HG03575 (cell line): ENCODE data around the gene RNLS.

Source experiments
- ATAC-seq: cut with Tn5 transposase; IDR thresholded peaks from one replicate; pipeline ENCODE4 v1.9.1; 2021; ENCODE audit not compliant: unreplicated experiment, insufficient number of reproducible peaks, low FRiP score; ENCODE audit errors: extremely low read depth

RNLS gene

DNA sequence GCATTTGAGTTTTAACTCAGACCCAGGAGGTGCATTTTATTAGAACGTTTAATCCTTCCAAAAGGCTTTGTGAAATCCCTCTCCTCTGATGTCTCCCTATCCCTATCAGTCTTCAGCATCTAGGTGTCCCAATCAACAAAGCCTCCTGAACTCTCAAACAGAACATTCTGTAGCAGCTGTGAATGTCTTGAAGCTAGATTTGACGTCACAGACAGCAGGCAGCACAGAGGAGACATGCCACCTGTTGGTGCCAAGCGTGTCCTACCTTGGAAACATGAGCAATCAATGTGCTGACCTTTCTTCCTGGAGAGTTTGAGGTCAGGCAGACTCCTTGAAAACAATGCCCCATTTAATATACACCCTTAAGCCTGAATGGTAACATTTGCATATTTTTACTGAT lies 125.5 kb downstream of the RNLS start:
- no peak for ATAC-seq

DNA sequence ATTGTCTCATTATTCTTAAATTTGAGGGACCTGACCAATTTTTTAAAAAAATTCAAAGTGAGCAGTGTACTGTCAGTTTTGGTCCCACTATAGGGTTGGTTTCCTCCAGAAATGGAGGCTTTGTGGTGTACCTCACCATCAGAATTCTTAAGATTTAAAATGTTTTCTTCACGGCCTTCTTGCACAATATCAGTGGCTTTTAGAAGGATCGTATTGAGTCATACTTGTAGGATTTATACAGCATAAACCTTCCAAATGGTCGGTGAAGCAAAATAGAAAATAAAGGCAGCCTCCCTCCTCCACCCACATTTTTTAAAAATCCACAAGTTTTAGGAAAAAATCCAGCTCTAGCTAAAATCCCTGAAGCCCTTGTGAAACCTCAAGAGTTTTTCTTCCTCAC lies 126.4 kb downstream of the RNLS start:
- ATAC-seq: no peak

DNA sequence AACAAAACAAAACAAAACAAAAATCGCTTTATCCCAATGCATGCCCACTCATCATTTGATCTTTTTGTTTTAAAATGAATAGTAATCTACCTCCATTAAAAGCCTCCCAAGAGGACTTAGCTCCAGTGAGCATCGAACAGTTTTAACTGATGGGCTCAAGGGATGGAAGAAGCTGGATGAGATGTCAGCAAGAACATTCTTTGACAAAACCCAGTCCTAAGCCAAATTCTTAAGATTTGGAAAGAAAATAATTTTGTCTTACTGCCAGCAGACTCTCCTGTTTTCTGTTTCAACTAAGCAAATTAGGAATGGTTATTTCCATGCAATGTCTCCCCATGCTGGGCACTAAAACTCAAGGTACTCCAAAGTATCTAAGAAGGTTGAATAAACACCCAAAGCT lies 127.3 kb downstream of the RNLS start:
- no peak for ATAC-seq

DNA sequence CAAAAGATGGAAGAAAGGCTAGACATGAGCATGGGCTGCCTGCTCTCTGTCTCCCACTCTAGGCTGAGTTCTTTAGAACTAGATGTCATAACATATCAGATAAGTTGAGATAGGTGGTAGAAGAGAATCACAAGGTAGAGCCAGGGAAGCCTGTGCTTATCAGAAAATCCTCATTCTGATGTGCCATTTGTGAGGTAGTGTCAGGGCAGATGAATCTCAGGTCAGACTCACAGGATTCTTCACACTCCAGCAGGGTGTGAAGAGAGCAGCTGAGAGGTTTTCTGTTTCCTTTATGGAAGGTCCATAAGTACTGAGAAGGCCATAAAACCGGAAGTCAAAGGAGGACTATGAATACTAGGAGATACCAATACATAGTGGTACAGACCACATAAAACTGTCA lies 132.9 kb downstream of the RNLS start:
- no peak for ATAC-seq

DNA sequence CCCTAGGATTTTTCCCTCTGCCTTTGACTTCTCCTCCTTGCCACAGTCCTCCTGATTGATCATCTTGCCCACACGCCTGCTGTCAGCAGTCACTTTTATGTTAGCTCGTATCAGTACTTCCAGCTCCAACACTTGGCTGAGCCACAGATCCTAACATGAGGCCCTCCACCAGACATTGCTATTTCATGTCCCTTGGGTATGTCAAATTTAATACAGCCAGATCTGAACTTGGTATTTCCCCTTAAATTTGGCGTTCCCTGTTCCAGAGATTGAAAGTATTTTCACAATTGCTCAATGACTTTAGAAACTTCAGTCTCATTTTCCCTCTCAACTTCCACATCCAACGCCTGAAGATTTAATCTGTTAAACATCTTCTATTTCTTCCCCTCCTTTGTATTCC lies 140.4 kb downstream of the RNLS start:
- no peak for ATAC-seq

DNA sequence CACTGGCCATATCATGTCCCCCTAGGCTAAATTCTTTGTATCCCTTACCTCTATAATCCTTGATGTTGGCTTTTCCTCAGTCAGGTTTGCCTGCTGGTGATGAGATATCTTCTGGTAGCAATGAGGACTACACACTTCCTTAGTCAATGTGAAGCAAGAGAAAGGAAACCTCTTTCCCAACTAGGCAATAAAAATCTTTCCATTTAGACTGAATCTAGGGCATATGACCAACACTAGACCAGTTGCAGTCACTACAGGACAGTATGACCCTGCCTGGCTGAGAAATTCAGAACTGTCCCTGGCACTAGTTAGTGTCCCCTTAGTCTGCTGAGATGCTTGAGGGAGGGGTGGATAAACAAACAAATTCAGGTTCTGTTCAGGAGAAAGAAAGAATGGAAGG lies 142.6 kb downstream of the RNLS start:
- no peak for ATAC-seq

DNA sequence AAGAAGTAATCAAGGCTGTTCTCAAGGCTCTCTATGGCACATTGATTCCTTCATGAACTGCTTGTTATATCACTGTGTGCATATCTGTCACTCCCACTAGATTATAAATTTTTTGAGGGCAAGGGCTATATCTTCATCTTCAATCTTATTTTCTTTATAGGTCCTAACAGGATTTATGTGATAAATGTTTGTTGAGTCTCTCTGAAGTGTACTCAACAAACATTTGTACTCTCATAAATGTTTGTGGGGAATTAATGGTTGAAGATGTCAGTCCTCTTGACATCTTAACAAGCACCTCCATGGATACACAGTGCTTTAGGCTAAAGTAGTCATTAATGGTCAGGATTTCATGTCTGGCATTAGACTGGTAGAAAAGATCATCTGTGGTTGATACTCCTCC lies 143.2 kb downstream of the RNLS start:
- ATAC-seq: no peak

DNA sequence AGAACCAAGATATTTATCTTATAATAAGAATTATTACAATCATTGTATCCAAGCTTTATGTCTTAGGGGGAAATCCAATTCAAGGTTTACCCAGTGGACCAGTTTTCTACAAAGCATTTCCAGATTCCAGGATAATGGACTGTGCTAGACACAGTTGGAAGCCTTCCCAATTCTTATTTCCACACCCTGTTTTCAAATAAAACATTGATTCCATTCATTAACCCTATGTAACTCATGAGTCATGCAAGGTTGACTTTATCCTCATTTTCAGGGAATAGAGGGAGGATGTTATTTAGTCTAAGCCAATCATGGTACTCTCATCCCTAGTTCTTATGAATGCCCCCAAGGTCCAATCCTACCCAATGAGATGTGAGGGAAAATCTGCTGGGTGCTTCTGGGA lies 145.7 kb downstream of the RNLS start:
- ATAC-seq: no peak

DNA sequence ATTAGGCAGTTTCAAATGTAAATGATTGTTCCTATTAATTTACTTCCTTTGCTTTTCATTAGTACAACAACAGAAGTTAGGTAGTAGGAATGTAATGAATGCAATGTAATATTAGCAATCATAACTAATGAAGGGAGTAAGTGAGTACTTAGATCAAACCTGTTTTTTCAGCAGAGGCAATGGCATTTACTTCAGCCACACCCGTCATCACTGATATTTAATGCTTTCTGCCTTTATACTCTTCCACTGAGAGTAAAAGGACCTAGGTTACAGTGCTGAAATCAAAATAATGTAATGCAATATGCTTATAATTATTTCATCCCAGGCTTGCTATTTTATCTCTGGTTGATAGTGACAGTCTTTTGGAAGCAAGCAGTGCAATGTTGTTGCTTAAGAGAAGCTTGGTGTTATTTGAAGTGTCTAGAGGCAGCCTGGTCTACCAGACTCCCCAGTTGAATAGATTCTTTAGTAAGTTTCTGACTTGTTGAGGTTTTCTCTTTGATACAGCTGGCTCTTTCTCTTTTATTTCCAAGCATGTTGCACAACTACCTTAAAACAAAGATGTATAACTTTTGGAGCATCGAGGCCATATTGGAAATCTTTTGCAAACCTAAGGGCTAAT lies 149.4 kb downstream of the RNLS start:
- ATAC-seq: no peak

DNA sequence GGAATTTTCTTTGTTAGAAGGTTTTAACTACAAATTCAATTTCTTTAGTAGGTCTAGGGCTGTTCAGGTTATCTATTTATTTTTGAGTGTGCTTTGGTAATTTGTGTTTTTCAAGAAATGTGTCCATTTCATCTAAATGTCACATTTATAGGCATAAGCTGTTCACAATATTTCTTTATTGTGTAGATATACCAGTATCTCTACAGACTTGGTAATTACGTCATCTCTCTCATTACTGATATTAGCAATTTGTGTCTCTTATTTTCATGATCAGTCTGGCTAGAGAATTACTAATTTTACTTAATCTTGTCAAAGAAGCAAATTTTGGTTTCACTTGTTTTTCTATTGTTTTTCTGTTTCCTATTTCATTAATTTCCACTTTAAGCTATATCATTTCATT lies 152.0 kb downstream of the RNLS start:
- ATAC-seq: no peak

DNA sequence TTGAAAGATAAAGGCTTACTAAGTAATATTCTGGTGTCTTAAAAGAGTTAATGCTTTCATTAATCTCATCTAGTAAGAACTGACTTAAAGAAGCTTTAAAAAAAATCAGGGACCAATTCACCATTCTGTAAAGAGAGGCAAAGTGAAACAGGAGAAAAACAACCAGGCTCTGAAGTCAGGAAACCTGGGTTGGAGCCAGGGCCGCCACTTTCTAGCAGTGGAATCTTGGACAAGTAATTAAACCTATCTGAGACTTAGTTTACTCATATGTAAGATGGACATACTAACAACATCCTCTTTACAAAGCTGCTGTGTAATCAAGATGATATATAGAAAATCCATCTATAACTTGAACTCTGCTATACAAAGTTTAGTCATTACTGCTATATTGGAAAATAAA lies 154.1 kb downstream of the RNLS start:
- ATAC-seq: no peak

DNA sequence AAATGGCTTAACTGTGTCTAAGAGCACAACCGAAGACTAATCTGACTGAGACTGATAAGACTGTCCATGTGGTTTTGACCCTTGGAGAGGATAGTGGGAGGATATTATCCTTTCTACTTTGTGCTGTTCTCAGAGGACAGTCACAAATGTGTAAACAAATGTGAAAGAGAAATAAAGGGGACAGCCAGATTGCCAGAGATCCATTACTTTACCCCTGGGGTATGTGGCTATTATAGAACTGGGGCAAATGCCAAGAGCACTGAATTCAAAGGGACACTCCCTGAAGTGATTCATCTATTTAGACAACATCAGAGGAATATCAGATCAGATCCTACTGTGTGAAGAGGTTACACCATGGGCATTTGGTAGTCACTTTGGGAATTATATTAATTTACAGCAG lies 154.7 kb downstream of the RNLS start:
- ATAC-seq: no peak

DNA sequence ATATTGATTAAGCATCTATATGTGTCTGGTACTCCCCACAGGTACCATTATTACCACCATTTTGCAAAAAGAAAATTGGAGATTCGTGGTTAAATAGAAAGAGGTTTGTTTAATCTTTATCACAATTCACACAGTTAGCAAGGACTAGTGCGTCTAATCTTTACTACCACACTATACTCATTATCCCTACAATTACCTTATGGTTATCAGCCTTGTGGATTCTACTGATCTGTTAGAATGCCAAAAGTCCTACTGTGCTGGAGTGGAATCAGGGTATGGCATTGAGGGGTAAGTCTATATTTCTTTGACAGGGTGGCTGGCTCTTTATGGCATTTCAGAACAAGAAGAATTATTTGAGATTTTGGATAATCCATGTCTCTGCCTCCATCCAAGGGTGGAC lies 156.1 kb downstream of the RNLS start:
- no peak for ATAC-seq

DNA sequence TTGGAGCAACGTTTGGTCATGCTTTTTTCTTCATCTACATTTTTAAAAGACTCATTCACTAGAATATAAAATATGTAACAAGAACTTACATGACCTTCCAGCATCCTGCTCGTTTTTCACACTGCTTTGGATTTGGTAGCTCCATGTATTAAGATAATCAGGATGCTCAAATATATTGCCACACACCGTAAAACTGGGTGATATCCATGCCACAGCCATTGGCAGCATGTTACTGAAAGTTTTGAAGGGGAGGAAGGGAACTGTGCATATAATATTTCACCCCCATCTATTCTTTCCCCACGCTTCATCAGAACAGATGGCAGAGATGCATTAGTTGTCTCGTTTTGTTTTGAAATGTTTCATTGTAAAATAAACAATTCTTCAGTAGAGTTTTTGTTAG lies 158.2 kb downstream of the RNLS start:
- no peak for ATAC-seq

DNA sequence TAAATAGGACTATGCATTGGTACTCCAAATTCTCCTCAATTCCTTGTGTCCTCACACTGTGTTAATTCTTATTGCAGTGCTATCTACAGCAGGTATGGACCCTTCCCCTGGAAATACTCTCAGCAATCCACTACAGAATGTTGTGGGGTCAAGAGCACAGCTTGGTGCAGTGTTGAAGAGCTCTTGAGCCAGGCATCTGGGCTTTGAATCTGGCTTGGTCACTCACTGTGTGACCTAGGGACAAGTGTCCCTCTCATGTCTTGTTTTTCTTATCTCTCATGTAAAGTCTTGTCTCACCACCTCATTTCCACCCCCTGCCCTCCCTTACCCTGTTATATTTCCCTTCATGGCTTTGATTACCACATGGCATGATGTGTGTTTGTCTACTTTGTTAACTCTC lies 159.4 kb downstream of the RNLS start:
- ATAC-seq: no peak

DNA sequence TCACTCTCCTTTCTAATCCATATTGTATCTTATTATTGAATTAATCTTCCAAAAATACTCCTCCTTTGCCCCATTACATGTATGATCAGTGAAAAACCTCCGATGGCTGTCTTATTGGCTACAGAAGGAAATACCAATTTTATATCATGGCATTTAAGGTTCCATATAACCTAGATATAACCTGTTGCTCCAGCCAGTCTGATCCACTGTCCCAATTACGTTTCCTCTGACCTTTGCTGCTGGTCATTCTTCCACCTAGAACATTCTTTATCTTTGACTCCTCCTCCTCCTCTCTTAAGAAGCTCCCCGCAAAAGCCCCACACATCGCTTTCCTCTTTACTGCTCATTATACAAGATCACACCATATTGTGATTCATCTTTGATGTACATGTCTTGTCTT lies 161.5 kb downstream of the RNLS start:
- no peak for ATAC-seq

DNA sequence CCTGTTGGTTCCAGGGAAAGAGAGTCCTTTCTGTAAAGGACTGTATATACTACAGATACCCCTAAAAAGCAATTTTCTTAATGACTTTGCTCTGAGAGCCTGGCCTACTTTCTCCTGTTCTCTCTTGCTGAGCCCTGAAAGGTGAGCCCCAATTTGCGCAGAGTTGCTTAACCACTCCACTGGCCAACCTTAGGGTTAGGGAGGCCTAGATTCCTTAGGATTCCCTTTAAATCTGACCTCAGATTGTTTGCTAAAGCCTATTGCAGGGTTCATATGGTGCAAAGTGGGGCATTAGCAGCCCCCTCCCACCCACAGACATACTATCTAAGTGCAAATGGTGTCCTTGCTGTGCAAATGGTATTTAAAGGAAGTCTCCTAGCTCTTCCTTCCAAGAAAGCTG lies 164.2 kb downstream of the RNLS start:
- ATAC-seq: no peak

DNA sequence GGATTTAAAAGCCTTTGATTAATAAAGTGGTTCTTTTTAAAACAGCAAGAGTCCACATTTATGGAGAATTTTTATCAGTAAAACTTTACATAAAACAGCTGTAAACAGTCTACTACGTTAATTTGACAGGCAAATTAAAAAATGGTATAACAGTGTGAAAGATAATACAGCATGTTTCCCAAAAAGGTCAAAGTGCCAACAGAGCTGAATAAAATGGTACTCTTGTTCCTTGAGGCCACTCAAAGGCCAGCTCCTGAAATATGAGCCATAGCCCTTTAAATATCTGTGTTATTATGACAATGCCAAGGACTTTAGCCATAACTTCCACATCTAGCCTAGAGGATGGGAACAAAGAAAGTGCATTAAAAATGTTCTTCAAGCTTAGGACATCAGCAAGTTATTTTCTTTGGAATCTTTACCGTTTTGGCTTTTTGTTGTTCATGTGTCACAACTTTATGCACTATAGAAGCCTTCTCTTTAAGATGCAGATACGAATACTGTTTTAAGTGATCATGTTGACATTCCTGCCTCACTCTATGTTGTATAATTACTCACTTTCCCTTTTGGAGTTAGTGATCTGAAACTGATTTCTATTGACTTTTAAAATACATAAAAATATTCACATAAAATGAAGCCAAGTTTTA lies 165.6 kb downstream of the RNLS start:
- no peak for ATAC-seq

DNA sequence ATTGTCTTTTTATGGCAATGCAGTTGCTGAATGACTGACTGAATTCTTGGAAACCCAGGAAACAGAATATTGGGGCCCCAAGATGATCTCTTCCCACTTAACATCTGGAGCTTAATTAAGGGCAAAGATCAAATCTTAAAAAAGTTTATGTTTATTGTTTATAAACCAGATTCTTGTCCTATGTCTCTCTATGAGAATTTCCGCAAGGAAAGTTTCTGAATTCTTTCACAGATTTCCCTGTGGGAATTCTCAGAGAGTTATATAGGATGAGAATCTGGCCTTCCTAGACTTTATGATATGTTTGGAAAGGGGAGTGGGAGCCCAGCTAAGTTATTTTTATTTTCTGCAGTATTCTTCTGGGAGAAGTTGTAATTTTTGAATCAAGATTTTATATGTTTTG lies 166.3 kb downstream of the RNLS start:
- no peak for ATAC-seq

DNA sequence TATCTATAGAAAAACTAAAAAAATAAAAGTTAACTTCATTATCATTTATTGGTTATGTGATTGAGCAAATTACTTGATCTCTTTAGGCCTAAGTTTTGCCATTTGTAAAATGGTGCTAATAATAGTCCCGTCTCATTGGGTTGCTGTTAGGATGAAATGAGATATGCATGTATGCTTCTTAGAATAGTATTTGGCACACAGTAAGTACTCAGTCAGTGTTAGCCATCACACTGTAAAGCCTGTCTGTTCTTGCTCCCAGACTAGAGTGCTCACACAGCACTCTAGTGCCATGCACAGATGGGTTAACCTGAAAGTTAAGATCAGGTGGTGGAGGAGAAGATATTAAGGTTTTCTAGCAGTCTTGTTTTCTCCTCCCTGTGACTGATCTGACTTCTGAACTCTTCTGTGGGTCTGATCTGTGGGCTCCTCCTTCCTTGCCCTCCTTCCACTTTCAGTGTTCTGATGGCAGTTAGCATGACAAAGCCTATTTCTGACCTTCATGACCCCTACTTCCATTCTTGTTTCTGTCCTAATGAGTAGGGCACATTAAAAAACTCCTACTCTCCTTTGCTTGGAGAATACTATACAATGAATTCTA lies 167.5 kb downstream of the RNLS start:
- ATAC-seq: no peak

DNA sequence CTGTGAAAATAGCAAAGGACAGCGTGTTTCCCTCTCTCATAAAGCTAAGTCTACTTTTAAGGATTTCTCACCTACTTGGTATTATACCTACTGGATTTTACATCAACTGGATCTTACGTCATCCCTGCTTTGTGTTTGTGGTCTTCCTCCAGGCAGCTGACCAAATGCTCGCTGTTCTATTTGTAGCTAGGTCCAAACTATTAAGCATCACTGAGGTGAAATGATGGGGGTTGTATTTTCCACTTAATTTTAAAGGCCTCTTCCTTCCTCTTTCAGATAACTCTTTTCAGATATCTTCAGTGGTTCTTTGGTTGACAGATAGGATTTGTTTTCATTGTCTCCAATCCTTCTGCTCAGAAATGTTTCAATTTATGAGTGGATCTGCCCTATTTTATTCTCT lies 169.7 kb downstream of the RNLS start:
- ATAC-seq: no peak
